Cardiac muscle cell (in vitro differentiated cells and primary cell): ENCODE data around the gene HNRNPH1. TPM values are rescaled to one million over a fixed set of nuclear protein-coding genes. Genes with fewer than 3 reads are reported as not detected.

Experiments used
- DNase-seq, 2 donors: peaks; one replicate each; pipeline versions ENCODE4 v3.0.0 to v3.0.0-alpha.2; 2010 to 2017; ENCODE audit warnings: low read depth in 1 of 2, low spot score in 1 of 2
- H3K27ac ChIP-seq: fragments of 200-600 bp; sonication (generic); 2 replicates; pipeline ENCODE4 v1.5.1; 2016
- H3K27me3 ChIP-seq: fragments of 200-600 bp; sonication (generic); 2 replicates; pipeline ENCODE4 v1.6.0; 2016; ENCODE audit warnings: control low read depth
- H3K36me3 ChIP-seq: fragments of 200-600 bp; sonication (generic); 2 replicates; pipeline ENCODE4 v1.5.1; 2016; ENCODE audit warnings: control low read depth
- H3K4me1 ChIP-seq: fragments of 200-600 bp; sonication (generic); 2 replicates; pipeline ENCODE4 v1.8.1; 2017; ENCODE audit warnings: low read depth, mild to moderate bottlenecking, mixed run types
- H3K4me3 ChIP-seq: fragments of 200-600 bp; sonication (generic); 2 replicates; pipeline ENCODE4 v1.5.1; 2016; ENCODE audit warnings: mild to moderate bottlenecking
- H3K9me3 ChIP-seq: fragments of 200-600 bp; sonication (generic); 2 replicates; pipeline ENCODE4 v1.5.1; 2017; ENCODE audit warnings: low read depth, mild to moderate bottlenecking, control low read depth
- polyA plus RNA-seq: library from polyadenylated mRNA; unstranded; fragments of >200 nt; fragmentation: Nextera tagmentation; extraction: Ambion mirVana; gene quantifications from 2 replicates; pipeline ENCODE4 v1.2.1, GENCODE V29; 2016
- total RNA-seq: library from RNA; depleted of rRNA; stranded (reverse); fragments of >200 nt; gene quantifications from 2 replicates; pipeline ENCODE4 v1.2.3, GENCODE V29; 2016
- TF ChIP-seq, protein P1 (sequence below): IDR thresholded peaks from 2 replicates; pipeline ENCODE4 v1.5.1; 2012; ENCODE audit warnings: low read depth, mild to moderate bottlenecking, low read length

HNRNPH1 gene
- total and polyA plus RNA-seq, 2 experiments from 2014 or later: 119 to 467 TPM

DNA sequence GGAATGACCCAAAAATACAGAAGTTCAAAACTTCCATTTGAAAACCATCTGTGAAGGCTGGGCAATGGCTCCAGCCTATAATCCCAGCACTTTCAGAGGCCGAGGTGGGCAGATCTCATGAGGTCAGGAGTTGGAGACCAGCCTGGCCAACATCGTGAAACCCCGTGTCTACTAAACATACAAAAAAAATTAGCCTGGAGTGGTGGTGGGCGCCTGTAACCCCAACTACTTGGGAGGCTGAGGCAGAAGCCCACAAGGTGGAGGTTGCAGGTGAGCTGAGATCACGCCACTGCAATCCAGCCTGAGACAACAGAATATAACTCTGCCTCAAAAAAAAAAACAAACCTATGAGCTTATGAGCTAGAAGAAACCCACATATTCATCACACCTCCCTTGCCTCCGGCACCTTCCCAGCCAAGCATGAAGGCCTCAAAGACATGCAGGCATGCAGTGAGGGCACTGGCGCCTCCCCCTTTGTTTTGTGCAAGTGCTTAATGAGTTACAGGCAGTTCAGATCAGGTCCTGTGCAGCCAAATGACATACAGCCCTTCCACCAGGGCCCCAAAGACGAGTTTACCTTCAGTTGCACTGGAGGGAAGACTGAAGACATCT is 9.9 kb downstream of the HNRNPH1 start:
- no peaks in the 10 kb centered on the region for H3K9me3 ChIP-seq
- DNase-seq: no peak
- H3K4me1 ChIP-seq: no peaks in the 10 kb centered on the region
- TF ChIP-seq, protein P1, sequence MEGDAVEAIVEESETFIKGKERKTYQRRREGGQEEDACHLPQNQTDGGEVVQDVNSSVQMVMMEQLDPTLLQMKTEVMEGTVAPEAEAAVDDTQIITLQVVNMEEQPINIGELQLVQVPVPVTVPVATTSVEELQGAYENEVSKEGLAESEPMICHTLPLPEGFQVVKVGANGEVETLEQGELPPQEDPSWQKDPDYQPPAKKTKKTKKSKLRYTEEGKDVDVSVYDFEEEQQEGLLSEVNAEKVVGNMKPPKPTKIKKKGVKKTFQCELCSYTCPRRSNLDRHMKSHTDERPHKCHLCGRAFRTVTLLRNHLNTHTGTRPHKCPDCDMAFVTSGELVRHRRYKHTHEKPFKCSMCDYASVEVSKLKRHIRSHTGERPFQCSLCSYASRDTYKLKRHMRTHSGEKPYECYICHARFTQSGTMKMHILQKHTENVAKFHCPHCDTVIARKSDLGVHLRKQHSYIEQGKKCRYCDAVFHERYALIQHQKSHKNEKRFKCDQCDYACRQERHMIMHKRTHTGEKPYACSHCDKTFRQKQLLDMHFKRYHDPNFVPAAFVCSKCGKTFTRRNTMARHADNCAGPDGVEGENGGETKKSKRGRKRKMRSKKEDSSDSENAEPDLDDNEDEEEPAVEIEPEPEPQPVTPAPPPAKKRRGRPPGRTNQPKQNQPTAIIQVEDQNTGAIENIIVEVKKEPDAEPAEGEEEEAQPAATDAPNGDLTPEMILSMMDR: no peak
- no peaks in the 10 kb centered on the region for H3K27me3 ChIP-seq
- peaks cover 84% of the 10 kb centered on the region for H3K36me3 ChIP-seq
- no peak overlapping the region for H3K4me3 ChIP-seq
- H3K27ac ChIP-seq: peak overlapping the region; percentile 24

DNA sequence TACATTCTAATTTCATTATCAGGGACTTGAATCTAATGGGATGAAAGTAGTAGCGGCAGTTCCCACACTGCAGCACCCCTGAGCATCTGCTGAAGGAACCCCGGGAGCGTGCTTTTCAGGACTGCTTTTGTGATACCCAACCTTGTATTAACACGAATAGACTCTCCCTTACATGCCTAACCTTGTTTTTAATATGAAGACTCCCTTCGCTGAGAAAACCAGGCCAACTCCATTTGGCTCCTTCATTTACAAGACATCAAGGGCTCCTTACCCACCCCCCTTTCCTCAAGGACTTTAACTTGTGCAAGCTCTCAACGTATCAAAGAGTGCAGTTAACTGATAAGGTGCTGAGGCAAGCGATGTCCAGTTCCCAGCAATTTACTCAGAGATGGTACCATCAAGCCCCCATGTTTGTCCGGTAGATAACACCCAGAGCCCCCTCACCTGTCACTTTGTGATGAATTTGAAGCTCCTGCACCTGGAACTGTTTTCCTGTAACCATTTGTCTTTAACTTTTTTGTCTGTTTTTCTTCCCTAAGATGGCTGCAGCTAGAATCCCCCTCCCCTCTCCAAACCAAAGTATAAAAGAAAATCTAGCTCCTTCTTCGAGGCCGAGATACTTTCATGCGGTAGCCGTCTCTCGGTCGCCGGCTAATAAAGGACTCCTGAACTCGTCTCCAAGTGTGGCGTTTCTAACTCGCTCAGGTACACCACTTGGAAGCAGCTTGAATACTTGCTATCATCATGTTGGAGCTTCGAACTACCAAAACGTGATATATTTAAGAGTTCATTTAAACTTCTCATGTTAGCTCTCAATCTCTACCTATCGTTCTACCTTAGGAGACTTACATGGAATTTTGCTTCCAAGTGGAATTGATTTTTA is 10.7 kb downstream of the HNRNPH1 start:
- TF ChIP-seq, protein P1: no peak
- no peaks in the 10 kb centered on the region for H3K4me1 ChIP-seq
- peaks cover 77% of the 10 kb centered on the region for H3K36me3 ChIP-seq
- no peak overlapping the region for H3K4me3 ChIP-seq
- no peaks in the 10 kb centered on the region for H3K27me3 ChIP-seq
- DNase-seq: no peak
- peak overlapping the region; percentile 57 for H3K27ac ChIP-seq
- H3K9me3 ChIP-seq: no peaks in the 10 kb centered on the region

DNA sequence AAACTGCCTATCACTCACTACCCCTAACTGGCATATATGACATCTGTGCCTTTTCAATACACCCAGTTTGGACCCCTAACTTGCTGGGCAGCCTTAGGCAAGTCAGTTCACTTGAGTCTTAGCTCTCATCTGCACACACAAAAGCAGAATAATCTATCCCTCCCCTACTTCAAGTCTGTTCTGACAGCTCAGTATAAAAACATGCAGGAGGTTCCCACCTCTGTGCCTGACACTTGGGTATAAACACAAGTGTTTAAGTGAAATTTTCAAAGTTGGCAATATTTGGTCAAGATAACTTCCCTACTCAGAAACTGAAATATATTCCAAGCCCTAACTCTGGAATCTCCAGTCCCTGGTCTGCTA is 12.6 kb downstream of the HNRNPH1 start:
- Histone ChIP-seq H3K27me3 (no peaks in the 10 kb centered on the region), H3K4me3 (no peak overlapping the region), H3K9me3 (no peaks in the 10 kb centered on the region), H3K36me3 (peaks cover 57% of the 10 kb centered on the region), H3K4me1 (no peaks in the 10 kb centered on the region), H3K27ac (peak overlapping the region; percentile 80)
- DNase-seq: no peak
- TF ChIP-seq, protein P1: no peak

DNA sequence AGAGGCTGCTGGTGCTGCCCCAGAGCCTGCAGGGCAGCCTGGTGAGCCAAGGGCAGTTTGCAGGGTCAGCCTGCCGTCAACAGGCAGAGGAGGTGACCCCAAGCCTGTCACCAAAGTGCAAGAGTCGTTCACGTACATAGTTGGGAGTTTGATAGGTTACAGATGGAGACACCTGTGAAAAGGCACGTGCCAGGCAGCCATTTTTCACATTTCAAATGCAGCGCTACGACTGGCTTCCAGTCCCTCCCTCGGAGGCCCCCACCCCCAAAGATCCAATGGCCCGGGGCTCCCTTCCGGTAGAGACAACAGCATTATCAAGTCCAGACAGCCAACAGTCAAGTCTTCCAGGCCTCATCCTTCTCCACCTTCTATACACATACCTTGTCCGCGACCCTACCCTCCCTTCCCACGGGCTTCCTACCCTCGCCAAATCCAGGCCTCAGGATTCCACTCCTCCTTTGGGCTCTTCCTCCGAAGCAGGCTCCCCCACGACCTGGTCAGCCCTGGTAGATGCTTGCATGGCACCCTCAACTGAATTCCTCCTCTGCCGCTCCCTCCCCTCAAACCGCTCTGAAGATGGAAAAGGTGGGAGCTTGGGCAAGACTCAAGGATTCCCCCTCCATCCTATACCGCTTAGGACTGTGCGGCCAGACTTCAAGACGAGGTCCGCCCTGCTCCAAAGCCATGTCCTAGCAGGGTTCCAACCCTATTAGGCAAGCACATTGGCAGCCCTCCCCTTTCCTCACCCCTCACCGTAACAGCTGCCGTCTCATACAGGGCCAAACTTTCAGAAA is 13.2 kb downstream of the HNRNPH1 start:
- Histone ChIP-seq H3K4me3 (no peak overlapping the region), H3K9me3 (no peaks in the 10 kb centered on the region), H3K27me3 (no peaks in the 10 kb centered on the region), H3K36me3 (peaks cover 52% of the 10 kb centered on the region), H3K4me1 (no peaks in the 10 kb centered on the region), H3K27ac (peak overlapping the region; percentile 80)
- TF ChIP-seq, protein P1: no peak
- DNase-seq: no peak

DNA sequence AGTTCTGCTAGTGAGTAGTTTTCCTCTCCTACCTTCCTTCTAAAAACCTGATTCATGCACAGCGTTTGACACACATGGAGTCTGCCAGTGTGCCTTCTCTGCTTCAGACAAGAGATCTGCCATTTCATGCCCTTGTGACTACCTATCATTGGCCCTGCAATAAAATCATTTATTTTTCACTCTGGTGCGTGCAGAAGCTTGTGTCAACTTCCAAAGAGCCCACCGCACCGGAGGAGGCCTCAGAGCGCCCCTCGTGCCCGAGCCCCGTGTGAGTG is 13.7 kb downstream of the HNRNPH1 start:
- no peaks in the 10 kb centered on the region for H3K4me1 ChIP-seq
- H3K36me3 ChIP-seq: peaks cover 46% of the 10 kb centered on the region
- no peaks in the 10 kb centered on the region for H3K9me3 ChIP-seq
- peak overlapping the region; percentile 80 for H3K27ac ChIP-seq
- H3K27me3 ChIP-seq: no peaks in the 10 kb centered on the region
- no peak overlapping the region for H3K4me3 ChIP-seq
- TF ChIP-seq, protein P1: no peak
- no peak for DNase-seq
